VCaP (cell line): ENCODE measurements around the gene CDK8.

ENCODE experiments used
- H3K27ac ChIP-seq: fragments of 450-650 bp; 2 replicates; pipeline ENCODE4 v1.5.1; 2017
- CTCF ChIP-seq: fragments of 450-650 bp; conservative IDR thresholded peaks from 2 replicates; pipeline ENCODE4 v1.5.1; 2017; ENCODE audit warnings: mild to moderate bottlenecking, moderate library complexity

Gene CDK8

DNA sequence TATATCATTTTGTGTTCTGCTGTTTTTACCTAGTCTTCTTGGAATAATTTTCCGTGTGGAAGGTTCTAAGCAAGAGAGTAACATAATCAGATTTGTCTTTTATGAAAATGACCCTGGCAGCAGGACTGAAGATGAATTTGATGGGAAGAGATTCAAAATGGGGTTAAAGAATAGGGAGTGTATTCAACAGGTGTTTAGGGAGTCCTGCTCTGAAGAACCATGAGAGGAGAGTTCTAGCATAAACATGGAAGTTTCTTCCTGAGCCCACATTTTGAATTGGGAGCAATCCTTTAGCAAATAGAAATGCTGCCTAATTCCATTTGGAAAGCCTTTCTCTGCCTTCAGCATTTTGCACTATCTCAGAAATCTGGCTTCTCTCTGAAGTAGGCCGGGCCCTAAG is 127.0 kb downstream of the CDK8 start:
- no peak for TF ChIP-seq CTCF
- no peak overlapping the region for H3K27ac ChIP-seq

DNA sequence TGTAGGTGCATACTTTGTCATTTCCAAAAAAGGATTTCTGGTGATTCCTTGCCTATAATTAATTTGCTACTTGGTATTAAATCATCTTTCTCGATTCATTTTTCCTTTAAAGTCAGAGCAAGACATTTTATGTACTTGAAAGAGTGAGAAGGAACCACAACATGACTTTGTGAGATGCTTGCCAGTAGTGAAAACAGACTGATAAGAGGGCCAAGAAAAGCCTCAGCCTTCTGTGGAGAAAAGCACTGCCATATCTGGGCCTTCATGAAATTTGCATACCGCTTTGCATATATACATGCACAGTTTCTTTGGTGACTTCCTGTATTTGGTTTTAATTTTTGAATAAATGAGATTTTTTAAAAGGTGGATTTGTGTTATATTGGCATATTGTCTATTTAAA is 128.4 kb downstream of the CDK8 start:
- no peak overlapping the region for H3K27ac ChIP-seq
- no peak for TF ChIP-seq CTCF

- no peak for TF ChIP-seq CTCF
- H3K27ac ChIP-seq, result no peak overlapping the region
These were observed 128.9 kb downstream of the CDK8 start for GRCh38 chr13:26382835-26383234.

DNA sequence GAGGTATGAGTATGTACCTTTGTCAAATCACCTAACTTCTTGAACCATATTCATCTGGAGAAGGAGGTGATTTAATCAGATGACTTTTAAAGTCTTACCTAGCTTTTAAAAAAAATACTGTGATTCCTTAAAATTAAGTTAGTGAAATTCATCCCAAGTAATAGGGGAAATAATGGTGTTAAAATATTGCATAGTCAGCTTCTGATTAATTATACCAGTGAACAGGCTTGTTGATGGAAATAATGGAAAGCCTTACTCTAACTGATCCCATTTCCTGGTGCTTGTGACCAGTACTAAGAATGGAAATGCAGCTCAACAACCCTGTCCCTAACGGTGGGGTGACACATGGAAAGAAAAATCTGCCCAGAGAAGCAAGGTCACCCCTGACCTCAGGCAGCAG is 130.7 kb downstream of the CDK8 start:
- TF ChIP-seq CTCF, result no peak
- H3K27ac ChIP-seq, result no peak overlapping the region

DNA sequence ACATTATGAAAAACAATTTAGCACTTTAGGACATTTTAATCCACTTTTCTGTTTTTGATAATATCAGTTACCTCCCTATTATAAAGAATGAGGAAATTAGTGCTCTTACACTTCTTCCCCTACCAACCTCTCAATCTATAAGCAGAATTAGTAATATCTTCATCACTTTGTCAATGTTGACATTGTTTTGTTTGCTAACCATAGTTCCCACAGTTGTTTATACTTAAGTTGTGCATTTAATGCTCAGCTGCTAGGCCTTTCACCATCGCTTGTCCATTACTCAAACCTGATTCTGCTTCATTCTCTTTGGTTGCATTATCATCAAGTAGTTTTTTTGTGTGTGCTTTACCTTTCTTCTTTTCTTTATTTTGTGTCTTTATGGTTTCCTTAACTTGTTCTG is 132.1 kb downstream of the CDK8 start:
- H3K27ac ChIP-seq, result no peak overlapping the region
- no peak for TF ChIP-seq CTCF

- no peak for TF ChIP-seq CTCF
- H3K27ac ChIP-seq, result no peak overlapping the region
These were observed 136.3 kb downstream of the CDK8 start for GRCh38 chr13:26390203-26390602.

DNA sequence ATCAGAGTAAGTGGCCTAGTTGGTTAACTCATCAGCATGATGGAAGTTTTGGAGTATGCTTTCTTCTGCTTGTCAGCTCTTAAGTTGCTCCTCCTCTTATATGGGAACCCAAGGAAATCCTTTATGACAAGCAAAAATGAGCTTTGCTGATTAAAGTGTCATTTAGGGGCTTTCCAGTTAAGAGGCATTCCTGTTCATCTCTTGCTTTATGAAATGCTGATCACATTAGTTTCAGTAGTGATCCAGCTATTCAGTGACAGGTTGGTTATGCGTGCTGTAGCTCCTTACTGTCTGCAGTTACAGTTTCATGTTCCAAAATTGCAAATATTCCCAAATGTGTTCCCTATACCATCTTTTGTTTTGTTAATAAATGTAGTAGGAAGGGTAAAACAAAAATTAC is 146.6 kb downstream of the CDK8 start:
- H3K27ac ChIP-seq, result no peak overlapping the region
- no peak for TF ChIP-seq CTCF

- H3K27ac ChIP-seq, result no peak overlapping the region
- TF ChIP-seq CTCF, result no peak
These were observed 147.1 kb downstream of the CDK8 start for GRCh38 chr13:26401069-26401468.
